BJ (cell line): ENCODE data around the gene FOSL1. TPM values are rescaled to one million over a fixed set of nuclear protein-coding genes. Genes with fewer than 3 reads are reported as not detected.
"Not testable (repeated sequence)": the region's sequence is repeated elsewhere in the genome, so short reads cannot be mapped to it uniquely, and the experiment has no call there.

Source experiments
- CTCF ChIA-PET: fragments of 350-600 bp; formaldehyde crosslinking; extraction: SDS; loops from one replicate; lab custom pipeline; 2021; ENCODE audit warnings: antibody characterized with exemption, inconsistent platforms; lab: Yijun Ruan, JAX
- POLR2A ChIA-PET: fragments of 300-600 bp; sonication (Branson Sonifier 250); formaldehyde crosslinking; extraction: SDS; loops from one replicate; lab custom pipeline; 2021; ENCODE audit warnings: antibody characterized with exemption; lab: Charles Lee
- DNase-seq: peaks from one replicate; pipeline ENCODE4 v3.0.0-alpha.2; 2011; ENCODE audit warnings: low read depth
- H3K27me3 ChIP-seq: 2 replicates; pipeline ENCODE4 v1.6.0; 2011; ENCODE audit warnings: low read length; ENCODE audit not compliant: control insufficient read depth, insufficient read depth
- H3K36me3 ChIP-seq: 2 replicates; pipeline ENCODE4 v1.5.1; 2011; ENCODE audit warnings: low read length; ENCODE audit not compliant: control insufficient read depth, insufficient read depth
- H3K4me3 ChIP-seq: 2 replicates; pipeline ENCODE4 v1.5.1; 2011; ENCODE audit warnings: low read depth, mild to moderate bottlenecking, control low read depth, low read length
- CTCF ChIP-seq: IDR thresholded peaks from 2 replicates; pipeline ENCODE4 v1.5.1; 2011; ENCODE audit warnings: low read depth, mild to moderate bottlenecking, control low read depth, inconsistent platforms, low read length, moderate library complexity; ENCODE audit not compliant: insufficient read depth
- polyA plus RNA-seq: library from polyadenylated mRNA; depleted of rRNA; stranded (reverse); fragments of >200 nt; gene quantifications from 2 replicates; pipeline ENCODE4 v1.2.3, GENCODE V29; 2011

The FOSL1 gene
- polyA plus RNA-seq, 1 experiment: 10.3 TPM

DNA sequence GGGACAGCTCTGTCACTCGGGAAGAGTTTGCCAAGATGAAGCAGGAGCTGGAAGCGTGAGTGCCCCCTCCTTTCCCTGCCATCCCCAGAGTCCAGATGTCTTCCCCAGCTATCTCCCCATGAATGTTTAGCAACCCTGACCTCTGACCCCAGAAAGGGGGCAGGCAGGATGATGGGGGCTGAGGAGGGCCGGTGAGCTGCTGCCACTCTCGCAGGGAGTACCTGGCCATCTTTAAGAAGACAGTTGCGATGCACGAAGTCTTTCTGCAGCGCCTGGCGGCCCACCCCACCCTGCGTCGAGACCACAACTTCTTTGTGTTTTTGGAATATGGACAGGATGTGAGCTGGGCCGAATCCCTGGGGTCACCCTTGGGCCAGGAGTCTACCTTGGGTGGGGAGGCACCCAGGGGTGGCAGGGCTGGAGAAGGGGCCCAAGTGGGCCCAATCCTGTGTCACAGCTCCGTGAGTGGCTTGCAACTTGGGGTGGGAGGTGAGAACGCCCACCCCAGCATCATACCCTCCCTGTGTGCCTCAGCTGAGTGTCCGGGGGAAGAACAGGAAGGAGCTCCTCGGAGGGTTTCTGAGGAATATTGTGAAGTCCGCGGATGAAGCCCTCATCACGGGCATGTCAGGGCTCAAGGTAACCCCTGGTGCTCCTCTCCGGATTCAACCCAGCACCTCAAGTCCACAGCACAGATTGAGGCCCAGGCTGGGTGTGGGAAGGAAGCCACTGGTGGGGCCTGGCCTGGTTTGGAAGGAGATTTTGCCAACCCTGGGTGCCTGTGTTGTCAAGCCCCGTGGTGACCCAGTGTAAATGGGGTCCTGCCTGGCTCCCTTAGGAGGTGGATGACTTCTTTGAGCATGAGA lies 49.7 kb downstream of the FOSL1 start:
- Histone ChIP-seq H3K27me3 (no peaks in the 10 kb centered on the region), H3K36me3 (peaks cover 40% of the 10 kb centered on the region), H3K4me3 (no peak overlapping the region)
- ChIA-PET CTCF (interaction anchor here (0.6 to 2.6 kb wide), 12 partner anchors 8 to 408 kb away, joined by 3 to 9 read pairs (median 3); partner anchors contain the start of genes EFEMP2, KAT5 and MUS81), POLR2A (no interaction called here)
- TF ChIP-seq CTCF: no peak
- DNase-seq: no peak

DNA sequence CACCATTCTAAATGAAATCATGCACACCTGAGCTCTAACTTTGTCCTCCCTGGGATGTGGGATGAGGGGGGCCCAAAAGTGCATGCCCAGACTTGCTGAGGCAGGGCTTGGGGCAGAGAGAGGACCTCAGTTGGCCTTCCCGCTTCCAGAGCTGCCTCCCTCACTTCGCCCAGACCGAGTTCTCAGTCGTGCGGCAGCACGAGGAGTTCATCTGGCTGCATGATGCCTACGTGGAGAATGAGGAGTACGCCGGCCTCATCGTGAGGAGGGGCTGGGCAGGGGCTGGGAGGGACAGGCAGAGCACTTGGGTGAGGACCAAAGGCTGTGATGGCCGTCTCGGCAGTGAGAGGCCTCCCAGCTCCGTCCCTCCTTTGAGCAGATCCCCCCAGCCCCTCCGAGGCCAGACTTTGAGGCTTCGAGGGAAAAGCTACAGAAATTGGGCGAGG lies 50.4 kb downstream of the FOSL1 start:
- no peaks in the 10 kb centered on the region for H3K27me3 ChIP-seq
- H3K4me3 ChIP-seq: no peak overlapping the region
- peaks cover 35% of the 10 kb centered on the region for H3K36me3 ChIP-seq
- ChIA-PET CTCF (interaction anchor here (0.7 to 2.6 kb wide), 7 partner anchors 9 to 173 kb away, joined by 3 to 9 read pairs (median 3); partner anchors contain the start of genes EFEMP2, KAT5 and MUS81), POLR2A (no interaction called here)
- TF ChIP-seq CTCF: no peak
- no peak for DNase-seq

DNA sequence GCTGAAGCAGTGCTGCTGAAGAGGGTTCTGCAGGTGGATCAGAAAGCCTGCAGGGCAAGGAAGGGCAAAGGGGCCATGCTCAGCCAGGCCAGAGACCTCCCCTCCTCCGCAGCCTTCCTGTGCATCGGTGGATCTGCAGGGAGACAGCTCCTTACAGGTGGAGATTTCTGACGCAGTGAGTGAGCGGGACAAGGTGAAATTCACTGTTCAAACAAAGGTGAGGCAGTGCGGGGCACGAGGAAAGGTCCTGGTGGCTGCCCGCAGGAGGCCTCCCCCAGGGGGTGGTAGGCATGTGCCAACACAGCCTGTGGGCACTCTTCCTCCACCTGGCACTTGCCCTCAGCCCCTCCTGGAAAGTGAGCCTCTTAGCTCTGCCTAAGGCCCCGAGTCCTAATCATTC lies 50.8 kb downstream of the FOSL1 start:
- no peak for DNase-seq
- H3K36me3 ChIP-seq: peaks cover 32% of the 10 kb centered on the region
- POLR2A ChIA-PET: interaction anchor here (0.7 kb wide), 1 partner anchor 245 kb away, joined by 8 read pairs; no protein-coding TSS in a partner anchor

DNA sequence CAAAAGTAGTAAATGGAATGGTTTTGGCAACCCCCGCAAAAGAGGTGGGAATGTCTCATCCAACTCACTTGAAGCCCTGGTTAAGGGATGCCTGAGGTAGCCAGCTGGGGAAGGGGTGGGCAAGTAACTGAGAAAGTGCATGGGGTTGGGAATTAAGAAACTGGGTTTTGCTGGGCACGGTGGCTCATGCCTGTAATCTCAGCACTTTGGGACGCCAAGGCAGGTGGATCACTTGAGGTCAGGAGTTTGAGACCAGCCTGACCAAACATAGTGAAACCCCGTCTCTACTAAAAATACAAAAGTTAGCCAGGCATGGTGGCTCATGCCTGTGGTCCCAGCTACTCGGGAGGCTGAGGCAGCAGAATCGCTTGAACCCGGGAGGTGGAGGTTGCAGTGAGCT lies 51.5 kb downstream of the FOSL1 start:
- POLR2A ChIA-PET: interaction anchor here (0.7 kb wide), 1 partner anchor 244 kb away, joined by 8 read pairs; no protein-coding TSS in a partner anchor

More for the DNA sequence above, 50.8 kb downstream of the FOSL1 start:
- no peak for TF ChIP-seq CTCF
- Histone ChIP-seq H3K4me3 (no peak overlapping the region), H3K27me3 (no peaks in the 10 kb centered on the region)
- CTCF ChIA-PET: interaction anchor here (1.0 to 2.6 kb wide), 8 partner anchors 9 to 173 kb away, joined by 3 to 9 read pairs (median 4); partner anchors contain the start of genes EFEMP2, KAT5 and MUS81

GRCh38 chr11:65847746-65848145 lies 52.4 kb downstream of the FOSL1 start:
- ChIA-PET CTCF (interaction anchor here (1.1 to 2.1 kb wide), 4 partner anchors 12 to 142 kb away, joined by 3 to 9 read pairs (median 4); partner anchors contain the start of gene KAT5), POLR2A (no interaction called here)
- H3K36me3 ChIP-seq: peaks cover 19% of the 10 kb centered on the region
- DNase-seq: no peak
- no peak overlapping the region for H3K4me3 ChIP-seq
- TF ChIP-seq CTCF: no peak
- no peaks in the 10 kb centered on the region for H3K27me3 ChIP-seq

More for the DNA sequence above, 51.5 kb downstream of the FOSL1 start:
- CTCF ChIA-PET: interaction anchor here (1.1 to 2.1 kb wide), 3 partner anchors 11 to 143 kb away, joined by 3 to 9 read pairs (median 3); no protein-coding TSS in a partner anchor
- DNase-seq, H3K27me3 ChIP-seq, H3K4me3 ChIP-seq: not testable (repeated sequence)
- H3K36me3 ChIP-seq: peaks cover 27% of the 10 kb centered on the region
